Colonic mucosa (tissue), 4 donors: ENCODE measurements around the gene TFB1M. TPM values are rescaled to one million over a fixed set of nuclear protein-coding genes. Genes with fewer than 3 reads are reported as not detected.

Source experiments
- DNase-seq: peaks from one replicate; pipeline ENCODE4 v3.0.0-alpha.2; 2020
- H3K27ac ChIP-seq: fragments of 200-600 bp; one replicate; pipeline ENCODE4 v1.8.0; 2021
- H3K27me3 ChIP-seq: fragments of 200-600 bp; one replicate; pipeline ENCODE4 v1.8.0; 2021
- H3K36me3 ChIP-seq: fragments of 200-600 bp; one replicate; pipeline ENCODE4 v1.8.0; 2021
- H3K4me1 ChIP-seq: fragments of 200-600 bp; one replicate; pipeline ENCODE4 v1.8.0; 2021; ENCODE audit warnings: mild to moderate bottlenecking
- H3K4me3 ChIP-seq: fragments of 200-600 bp; one replicate; pipeline ENCODE4 v1.8.0; 2021
- H3K9ac ChIP-seq, 2 donors: one replicate each; pipeline ENCODE4 v1.7.0; 2013; ENCODE audit warnings: control low read depth in 2 of 2, low read depth in 2 of 2, low read length in 2 of 2
- H3K9me3 ChIP-seq: fragments of 200-600 bp; one replicate; pipeline ENCODE4 v1.8.0; 2021
- intact Hi-C: fragments of 100-400 bp; cut with DNase I; formaldehyde crosslinking; loops from one replicate; pipeline ENCODE4 v1.14.1; 2022
- total RNA-seq, 2 donors: library from RNA; stranded (reverse); fragmentation: NEBNext Ultra II Directional in 1 of 2; extraction: Animal tissue kit (Norgen Biotek cat#: 25700) in 1 of 2; gene quantifications; one replicate each; pipeline ENCODE4 v1.2.1, GENCODE V29; 2021
- TF ChIP-seq, protein P1 (sequence below): fragments of 200-600 bp; IDR thresholded peaks from one replicate; pipeline ENCODE4 v1.8.0; 2022; ENCODE audit warnings: antibody characterized with exemption, mild to moderate bottlenecking
- donor health status: healthy.
- donor health status: DM: no; HTN: no; CAD: no.
- donor health status: DM: no; HTN: no; CAD: no.

TFB1M gene
- total RNA-seq, 2 donors from 2014 or later = 17.8 to 27.9 TPM

DNA sequence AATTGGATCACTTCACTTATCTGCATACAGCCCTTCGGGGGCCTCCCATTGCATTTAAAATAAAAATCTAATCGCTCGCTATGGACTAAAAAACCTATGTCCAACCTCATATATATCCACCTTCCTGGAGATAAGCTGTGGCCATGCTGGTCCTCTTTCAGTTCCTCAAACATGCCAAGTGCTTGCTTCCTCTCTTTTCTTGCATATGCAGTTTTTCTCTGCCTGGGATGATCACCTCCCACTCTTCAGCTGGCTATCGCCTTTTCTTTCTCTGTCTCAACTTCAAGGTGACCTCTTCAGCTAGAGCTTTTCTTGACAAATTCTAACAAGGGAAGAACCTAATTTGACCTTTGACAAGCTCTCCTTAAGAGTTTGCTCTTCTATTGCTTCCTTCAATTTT is 5.6 kb upstream of the TFB1M start:
- TF ChIP-seq, protein P1, sequence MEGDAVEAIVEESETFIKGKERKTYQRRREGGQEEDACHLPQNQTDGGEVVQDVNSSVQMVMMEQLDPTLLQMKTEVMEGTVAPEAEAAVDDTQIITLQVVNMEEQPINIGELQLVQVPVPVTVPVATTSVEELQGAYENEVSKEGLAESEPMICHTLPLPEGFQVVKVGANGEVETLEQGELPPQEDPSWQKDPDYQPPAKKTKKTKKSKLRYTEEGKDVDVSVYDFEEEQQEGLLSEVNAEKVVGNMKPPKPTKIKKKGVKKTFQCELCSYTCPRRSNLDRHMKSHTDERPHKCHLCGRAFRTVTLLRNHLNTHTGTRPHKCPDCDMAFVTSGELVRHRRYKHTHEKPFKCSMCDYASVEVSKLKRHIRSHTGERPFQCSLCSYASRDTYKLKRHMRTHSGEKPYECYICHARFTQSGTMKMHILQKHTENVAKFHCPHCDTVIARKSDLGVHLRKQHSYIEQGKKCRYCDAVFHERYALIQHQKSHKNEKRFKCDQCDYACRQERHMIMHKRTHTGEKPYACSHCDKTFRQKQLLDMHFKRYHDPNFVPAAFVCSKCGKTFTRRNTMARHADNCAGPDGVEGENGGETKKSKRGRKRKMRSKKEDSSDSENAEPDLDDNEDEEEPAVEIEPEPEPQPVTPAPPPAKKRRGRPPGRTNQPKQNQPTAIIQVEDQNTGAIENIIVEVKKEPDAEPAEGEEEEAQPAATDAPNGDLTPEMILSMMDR = no peak
- Histone ChIP-seq H3K27me3 (no peaks in the 10 kb centered on the region), H3K9ac (no peak overlapping the region), H3K36me3 (no peaks in the 10 kb centered on the region), H3K4me1 (no peaks in the 10 kb centered on the region), H3K27ac (no peak overlapping the region), H3K9me3 (no peaks in the 10 kb centered on the region), H3K4me3 (no peak overlapping the region)
- intact Hi-C loops = no loop called here
- no peak for DNase-seq

DNA sequence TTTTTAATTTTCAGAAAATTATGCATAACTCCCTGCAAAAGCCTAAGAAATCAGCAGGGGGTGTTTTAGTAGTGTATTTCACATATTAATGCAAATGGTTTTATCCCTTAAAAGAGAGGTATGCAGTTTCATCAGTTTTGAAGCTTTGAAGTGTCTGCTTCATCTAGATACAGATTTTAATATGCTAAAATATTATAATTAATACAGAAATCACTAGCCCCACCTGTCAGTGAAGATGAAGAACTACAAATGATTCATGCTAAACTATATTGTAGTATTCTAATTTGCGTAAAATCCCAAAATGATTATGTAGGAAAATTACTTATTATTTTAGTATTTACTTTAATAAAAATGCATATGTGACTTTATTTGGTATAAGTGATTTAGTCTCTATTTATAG is 2.9 kb upstream of the TFB1M start:
- Histone ChIP-seq H3K9ac (no peak overlapping the region), H3K4me1 (no peaks in the 10 kb centered on the region), H3K27ac (no peak overlapping the region), H3K4me3 (no peak overlapping the region), H3K9me3 (no peaks in the 10 kb centered on the region), H3K27me3 (no peaks in the 10 kb centered on the region), H3K36me3 (no peaks in the 10 kb centered on the region)
- TF ChIP-seq, protein P1 = no peak
- no peak for DNase-seq
- intact Hi-C loops = no loop called here

- intact Hi-C loops = no loop called here
- Histone ChIP-seq H3K9me3 (no peaks in the 10 kb centered on the region), H3K4me3 (no peak overlapping the region), H3K27me3 (no peaks in the 10 kb centered on the region), H3K36me3 (no peaks in the 10 kb centered on the region), H3K27ac (no peak overlapping the region), H3K4me1 (no peaks in the 10 kb centered on the region), H3K9ac (no peak overlapping the region)
- TF ChIP-seq, protein P1 = no peak
- no peak for DNase-seq
Observed at GRCh38 chr6:155316419-155316818, 2.1 kb upstream of the TFB1M start.

DNA sequence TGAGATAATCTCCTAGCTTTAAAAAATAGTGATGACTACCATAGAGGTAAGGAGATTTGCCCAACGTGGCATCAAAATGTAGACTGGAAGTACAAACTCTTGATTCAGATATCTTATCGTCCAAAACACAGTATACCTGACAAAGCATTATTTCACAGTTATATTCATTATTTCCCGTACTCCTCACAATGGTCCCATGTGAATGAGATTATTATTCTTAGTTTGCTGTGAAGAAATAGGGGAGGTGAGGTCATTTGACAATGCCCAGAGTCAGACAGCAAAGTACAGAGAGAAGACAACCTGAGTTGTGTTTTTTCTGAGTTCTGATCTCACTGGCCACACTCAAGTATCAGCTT is 1.2 kb upstream of the TFB1M start:
- no peak for DNase-seq
- Histone ChIP-seq H3K4me1 (no peaks in the 10 kb centered on the region), H3K27me3 (no peaks in the 10 kb centered on the region), H3K9me3 (no peaks in the 10 kb centered on the region), H3K36me3 (no peaks in the 10 kb centered on the region), H3K9ac (peak overlapping the region in 1 of 2 donors; percentile 58), H3K4me3 (peak overlapping the region; percentile 77), H3K27ac (peak overlapping the region; percentile 93)
- TF ChIP-seq, protein P1 = no peak
- intact Hi-C loops = no loop called here

DNA sequence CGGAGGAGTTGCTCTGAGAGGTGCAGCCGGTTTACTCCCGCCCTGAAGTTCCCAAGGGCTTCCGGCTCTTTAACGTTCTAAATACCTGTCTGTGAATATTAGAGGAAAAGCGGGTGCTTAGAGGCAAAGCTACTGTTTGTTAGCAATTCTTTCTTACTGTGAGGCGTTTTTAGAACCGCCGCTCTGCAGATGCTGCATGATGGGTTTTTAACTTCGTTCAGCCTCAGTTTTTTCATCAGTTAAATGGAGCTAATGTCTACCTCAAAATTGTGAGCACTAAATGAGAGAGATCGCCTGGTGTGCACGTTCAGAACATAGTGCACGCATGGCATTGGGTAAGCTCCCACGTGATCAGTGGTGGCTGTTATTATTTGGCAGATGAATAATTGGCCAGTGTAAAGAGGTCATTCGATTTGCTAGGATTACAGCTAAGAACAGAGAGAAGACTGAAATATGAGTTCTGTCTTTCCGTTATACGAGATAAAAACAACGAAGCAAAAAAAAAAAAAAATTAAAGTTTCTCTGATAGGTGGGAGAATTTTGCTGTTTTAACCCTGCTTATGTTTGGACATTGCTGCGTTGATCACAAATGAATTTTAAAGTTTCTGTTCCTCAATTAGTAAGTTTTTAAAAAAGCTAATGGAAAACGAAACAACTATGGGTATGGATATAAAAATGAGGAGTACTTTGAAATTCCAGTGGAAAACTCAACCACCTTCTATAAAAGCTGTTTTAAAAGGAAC is 660 bp upstream of the TFB1M start:
- H3K4me1 ChIP-seq = no peaks in the 10 kb centered on the region
- peak overlapping the region; percentile 93 for H3K27ac ChIP-seq
- TF ChIP-seq, protein P1 = no peak
- no peaks in the 10 kb centered on the region for H3K9me3 ChIP-seq
- H3K4me3 ChIP-seq = peak overlapping the region; percentile 77
- H3K36me3 ChIP-seq = no peaks in the 10 kb centered on the region
- peak overlapping the region; percentile 58 to 67 for H3K9ac ChIP-seq
- no peak for DNase-seq
- H3K27me3 ChIP-seq = no peaks in the 10 kb centered on the region
- intact Hi-C loops = no loop called here
